ENCODE data around the gene MTSS2. TPM values are rescaled to one million over a fixed set of nuclear protein-coding genes. Genes with fewer than 3 reads are reported as not detected.

The MTSS2 gene
- total RNA-seq, 3 donors from 2014 or later (not counting 1 experiment from before 2014, with no cell fraction given), result 3.8 to 8.8 (median 4.4) TPM

- Histone ChIP-seq H3K36me3 (ENCODE audit: control insufficient read depth, insufficient read depth, low read length) (no peaks in the 10 kb centered on the region), H3K27ac (ENCODE audit: low read length) (no peak overlapping the region), H3K4me3 (ENCODE audit: low read length) (no peak overlapping the region), H3K9me3 (ENCODE audit: control insufficient read depth, insufficient read depth, low read length) (no peaks in the 10 kb centered on the region), H3K27me3 (ENCODE audit: control insufficient read depth, insufficient read depth, low read length) (no peaks in the 10 kb centered on the region), H3K4me1 (ENCODE audit: control insufficient read depth, insufficient read depth, low read length) (no peaks in the 10 kb centered on the region)
- Mint-ChIP-seq H3K4me1 (peaks cover 0 to 4% of the 10 kb centered on the region in 2 donors), H3K9me3 (no peaks in the 10 kb centered on the region), H3K36me3 (no peaks in the 10 kb centered on the region), H3K27me3 (ENCODE audit: low read depth in 2 of 2) (no peaks in the 10 kb centered on the region), H3K27ac (no peak overlapping the region), H3K4me3 (no peak overlapping the region)
- no peak for TF ChIP-seq CTCF (IDR thresholded peaks at IDR 0.05)
- 95% methylated on average over 5 of the region's 5 CpGs for WGBS (ENCODE audit: insufficient coverage)
- intact Hi-C loops (cut with micrococcal nuclease), result no loop called here
- DNase-seq (no peak), ATAC-seq (no peak)
Measured at GRCh38 chr16:70709457-70709856, 23.6 kb upstream of the MTSS2 start.

DNA sequence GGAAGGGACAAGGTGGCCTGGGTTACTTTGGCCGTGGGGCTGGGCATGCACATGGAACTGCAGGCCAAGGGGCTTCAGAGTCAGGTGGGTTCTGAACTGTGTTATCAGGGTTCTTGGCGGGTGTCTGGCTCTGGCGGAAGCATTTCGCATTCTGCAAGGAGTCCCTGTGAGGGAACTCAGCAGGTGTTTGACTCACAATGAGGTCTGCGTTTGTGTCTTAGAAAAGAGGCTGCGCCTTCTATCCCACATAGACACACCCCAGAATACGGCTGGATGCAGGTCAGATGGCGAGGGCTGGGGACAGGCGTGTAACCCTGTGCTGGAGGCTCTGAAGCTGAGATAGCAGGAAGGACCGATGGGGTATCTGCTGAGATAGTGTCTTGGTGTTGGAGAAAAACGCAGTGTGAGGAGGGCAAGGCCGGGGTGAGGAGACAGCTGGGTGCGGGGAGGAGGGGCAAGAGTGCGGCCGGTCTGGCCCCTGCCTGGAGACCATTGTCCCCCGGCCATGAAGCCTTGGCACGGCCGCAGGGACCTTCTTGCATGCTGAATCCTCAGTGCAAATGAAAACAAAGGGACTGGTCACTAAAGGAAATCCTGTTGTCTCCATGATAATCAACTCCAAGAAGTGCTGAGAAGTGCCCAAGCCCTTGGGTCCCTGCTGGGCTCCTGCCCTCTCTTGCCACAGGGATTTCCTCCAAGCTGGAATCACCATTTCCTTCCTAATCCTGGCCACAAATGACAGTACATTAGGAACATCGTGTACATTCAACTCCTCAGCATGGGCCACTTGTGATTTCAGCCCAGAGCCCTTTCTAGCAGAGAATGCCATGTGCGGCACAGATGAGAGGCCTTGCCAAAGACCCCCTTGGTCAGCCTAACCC, 22.8 kb upstream of the MTSS2 start:
- no peaks in the 10 kb centered on the region for H3K27me3 ChIP-seq (ENCODE audit: control insufficient read depth, insufficient read depth, low read length)
- no peak for ATAC-seq
- 92% methylated on average over 20 of the region's 20 CpGs for WGBS (ENCODE audit: insufficient coverage)
- H3K27ac ChIP-seq (ENCODE audit: low read length), result no peak overlapping the region
- TF ChIP-seq CTCF (IDR thresholded peaks at IDR 0.05), result no peak
- H3K4me1 ChIP-seq (ENCODE audit: control insufficient read depth, insufficient read depth, low read length), result no peaks in the 10 kb centered on the region
- H3K4me3 Mint-ChIP-seq, result no peak overlapping the region
- H3K9me3 ChIP-seq (ENCODE audit: control insufficient read depth, insufficient read depth, low read length), result no peaks in the 10 kb centered on the region
- no peaks in the 10 kb centered on the region for H3K27me3 Mint-ChIP-seq (ENCODE audit: low read depth in 2 of 2)
- no peaks in the 10 kb centered on the region for H3K36me3 Mint-ChIP-seq
- intact Hi-C loops (cut with micrococcal nuclease), result no loop called here
- H3K9me3 Mint-ChIP-seq, result no peaks in the 10 kb centered on the region
- no peak overlapping the region for H3K4me3 ChIP-seq (ENCODE audit: low read length)
- H3K4me1 Mint-ChIP-seq, result peaks cover 0 to 4% of the 10 kb centered on the region in 2 donors
- H3K27ac Mint-ChIP-seq, result no peak overlapping the region
- H3K36me3 ChIP-seq (ENCODE audit: control insufficient read depth, insufficient read depth, low read length), result no peaks in the 10 kb centered on the region
- DNase-seq, result no peak

- Histone ChIP-seq H3K27me3 (ENCODE audit: control insufficient read depth, insufficient read depth, low read length) (no peaks in the 10 kb centered on the region), H3K9me3 (ENCODE audit: control insufficient read depth, insufficient read depth, low read length) (no peaks in the 10 kb centered on the region), H3K4me3 (ENCODE audit: low read length) (no peak overlapping the region), H3K36me3 (ENCODE audit: control insufficient read depth, insufficient read depth, low read length) (no peaks in the 10 kb centered on the region), H3K4me1 (ENCODE audit: control insufficient read depth, insufficient read depth, low read length) (no peaks in the 10 kb centered on the region), H3K27ac (ENCODE audit: low read length) (no peak overlapping the region)
- Mint-ChIP-seq H3K27me3 (ENCODE audit: low read depth in 2 of 2) (no peaks in the 10 kb centered on the region), H3K36me3 (no peaks in the 10 kb centered on the region), H3K4me1 (peaks cover 0 to 4% of the 10 kb centered on the region in 2 donors), H3K4me3 (no peak overlapping the region), H3K9me3 (no peaks in the 10 kb centered on the region), H3K27ac (no peak overlapping the region)
- no peak for DNase-seq
- ATAC-seq, result no peak
- 95% methylated on average over 7 of the region's 7 CpGs for WGBS (ENCODE audit: insufficient coverage)
- intact Hi-C loops (cut with micrococcal nuclease), result no loop called here
- TF ChIP-seq CTCF (IDR thresholded peaks at IDR 0.05), result no peak
Measured at GRCh38 chr16:70706948-70707465, 21.2 kb upstream of the MTSS2 start.
